ENCODE measurements around the gene PPARGC1A. TPM values are rescaled to one million over a fixed set of nuclear protein-coding genes. Genes with fewer than 3 reads are reported as not detected.

Gene PPARGC1A
- total and polyA plus RNA-seq, 10 of the 15 experiments (the other 5 are each of a cell fraction or from before 2014, with no cell fraction given): 0.01 to 0.05 (median 0.04) TPM; not detected in 7

GRCh38 chr4:23911675-23912455 is 22.0 kb upstream of the PPARGC1A start:
- in situ Hi-C loops (cut with MboI): no loop called here
- ChIA-PET RAD21 (ENCODE audit: unreplicated experiment) (no interaction called here), CTCF (no interaction called here), SMC1A (ENCODE audit: uncharacterized antibody, unreplicated experiment) (no interaction called here), POLR2A (no interaction called here)
- Histone ChIP-seq H3K79me2 (ENCODE audit: control insufficient read depth, insufficient read depth, low read length) (no peaks in the 10 kb centered on the region), H3K4me1 (ENCODE audit: control insufficient read depth, insufficient read depth, low read length) (no peaks in the 10 kb centered on the region), H3K27ac (ENCODE audit: control insufficient read depth, insufficient read depth) (no peak overlapping the region), H3K36me3 (ENCODE audit: control insufficient read depth in 2 of 2, insufficient read depth in 2 of 2, low read length in 1 of 2) (no peaks in the 10 kb centered on the region), H3K9me3 (replicated peaks; ENCODE audit: control insufficient read depth, insufficient read depth, low read length) (no peaks in the 10 kb centered on the region), H4K20me1 (ENCODE audit: control insufficient read depth, insufficient read depth) (no peaks in the 10 kb centered on the region), H2AFZ (ENCODE audit: control insufficient read depth, low read depth, low read length) (no peak overlapping the region), H3K4me3 (no peak overlapping the region), H3K9ac (ENCODE audit: control insufficient read depth, insufficient read depth, low read length) (no peak overlapping the region), H3K4me2 (ENCODE audit: control insufficient read depth, insufficient read depth) (no peak overlapping the region), H3K27me3 (replicated peaks in 1 of 2; ENCODE audit: control insufficient read depth in 2 of 2, insufficient read depth in 2 of 2, low read length in 1 of 2) (no peaks in the 10 kb centered on the region)
- BruUV-seq (replicated peaks): no TSS peak
- ATAC-seq: peak; percentile 56
- no peak for TF ChIP-seq MTA2 (IDR thresholded peaks at IDR 0.05; ENCODE audit: low read depth)
- TF ChIP-seq NFIC (IDR thresholded peaks at IDR 0.05; ENCODE audit: low read depth, low read length): peak; percentile 40; the same call in 1 of the 2 replicates
- 0 out of 2 replicates have a peak, but pooled peaks have one; percentile 19 for TF ChIP-seq TCF12 (IDR thresholded peaks at IDR 0.05; ENCODE audit: low read depth, low read length)
- TF ChIP-seq IKZF2 (IDR thresholded peaks at IDR 0.05): peak in 1 of 2 experiments; percentile 34; a peak in 1 of 4 replicates
- TF ChIP-seq EP300 (IDR thresholded peaks at IDR 0.05; ENCODE audit: borderline replicate concordance in 1 of 2, control insufficient read depth in 1 of 2, low read depth in 2 of 2, low read length in 2 of 2): 0 out of 4 replicates have a peak, but pooled peaks of 1 of the 2 experiments have one; percentile 18
- 0 out of 2 replicates have a peak, but pooled peaks have one; percentile 32 for TF ChIP-seq MEF2A (IDR thresholded peaks at IDR 0.05; ENCODE audit: insufficient read depth, low read depth, low read length)
- intact Hi-C loops (cut with micrococcal nuclease; ENCODE audit: unreplicated experiment): no loop called here
- 7% methylated on average over 2 of the region's 2 CpGs for WGBS (ENCODE audit: insufficient coverage, insufficient replicate concordance, low lambda C conversion rate, missing lambda C conversion rate)
- DNase-seq (ENCODE audit: low read depth, low spot score): no peak
- FAIRE-seq: peak; percentile 70

- H3K4me1 ChIP-seq (ENCODE audit: control insufficient read depth, insufficient read depth, low read length): no peaks in the 10 kb centered on the region
- in situ Hi-C loops (cut with MboI) (no loop called here), intact Hi-C loops (cut with micrococcal nuclease; ENCODE audit: unreplicated experiment) (no loop called here)
- H3K9ac ChIP-seq (ENCODE audit: control insufficient read depth, insufficient read depth, low read length): no peak overlapping the region
- ATAC-seq (no peak), FAIRE-seq (no peak), DNase-seq (ENCODE audit: low read depth, low spot score) (no peak)
- POLR2A ChIA-PET: no interaction called here
- no peaks in the 10 kb centered on the region for H3K9me3 ChIP-seq (replicated peaks; ENCODE audit: control insufficient read depth, insufficient read depth, low read length)
- SMC1A ChIA-PET (ENCODE audit: uncharacterized antibody, unreplicated experiment): interaction anchor here (1.0 kb wide), 1 partner anchor 136 kb away, joined by 3 read pairs; no protein-coding TSS in a partner anchor
- no peak overlapping the region for H3K4me3 ChIP-seq
- RAD21 ChIA-PET (ENCODE audit: unreplicated experiment): no interaction called here
- H3K36me3 ChIP-seq (ENCODE audit: control insufficient read depth in 2 of 2, insufficient read depth in 2 of 2, low read length in 1 of 2): no peaks in the 10 kb centered on the region
- no peak overlapping the region for H3K4me2 ChIP-seq (ENCODE audit: control insufficient read depth, insufficient read depth)
- H3K79me2 ChIP-seq (ENCODE audit: control insufficient read depth, insufficient read depth, low read length): no peaks in the 10 kb centered on the region
- CTCF ChIA-PET: no interaction called here
- WGBS (ENCODE audit: insufficient coverage, insufficient replicate concordance, low lambda C conversion rate, missing lambda C conversion rate): 0% methylated on average over 1 of the region's 1 CpG
- no peak overlapping the region for H2AFZ ChIP-seq (ENCODE audit: control insufficient read depth, low read depth, low read length)
- no peaks in the 10 kb centered on the region for H3K27me3 ChIP-seq (replicated peaks in 1 of 2; ENCODE audit: control insufficient read depth in 2 of 2, insufficient read depth in 2 of 2, low read length in 1 of 2)
- H4K20me1 ChIP-seq (ENCODE audit: control insufficient read depth, insufficient read depth): no peaks in the 10 kb centered on the region
- no peak overlapping the region for H3K27ac ChIP-seq (ENCODE audit: control insufficient read depth, insufficient read depth)
- BruUV-seq (replicated peaks): no TSS peak
- TF ChIP-seq MEF2B (IDR thresholded peaks at IDR 0.05; ENCODE audit: partially characterized antibody, poor library complexity, severe bottlenecking): no peak
- no peak for TF ChIP-seq KAT2A (conservative IDR thresholded peaks at IDR 0.05; ENCODE audit: control insufficient read depth, low read depth, low read length)
- TF ChIP-seq ATF7 (IDR thresholded peaks at IDR 0.05; ENCODE audit: low read depth): no peak
- no peak for TF ChIP-seq HDGF (IDR thresholded peaks at IDR 0.05)
- no peak for TF ChIP-seq MYC (IDR thresholded peaks at IDR 0.05; ENCODE audit: insufficient read depth, insufficient read length, insufficient replicate concordance, low read length, severe bottlenecking)
- TF ChIP-seq NFYB (IDR thresholded peaks at IDR 0.05; ENCODE audit: insufficient read depth, low read depth, low read length): no peak
- TF ChIP-seq JUND (IDR thresholded peaks at IDR 0.05; ENCODE audit: low read depth, low read length): no peak
- TF ChIP-seq NKRF (conservative IDR thresholded peaks at IDR 0.05): no peak
- no peak for TF ChIP-seq NFIC (IDR thresholded peaks at IDR 0.05; ENCODE audit: low read depth, low read length)
- TF ChIP-seq CBX3 (IDR thresholded peaks at IDR 0.05; ENCODE audit: borderline replicate concordance, low read depth): no peak
These were observed 19.8 kb upstream of the PPARGC1A start for GRCh38 chr4:23909671-23910070.
